Upper lobe of left lung (tissue), 6 donors: Measurements from ENCODE around the gene CATSPERB. TPM values are rescaled to one million over a fixed set of nuclear protein-coding genes. Genes with fewer than 3 reads are reported as not detected.

Experiments used
- ATAC-seq, 2 donors: fragments of 200-7000 bp; cut with Tn5 transposase; one replicate each; pipeline ENCODE4 v1.9.1; 2022; ENCODE audit warnings: mild to moderate bottlenecking in 2 of 2, moderate library complexity in 2 of 2; ENCODE audit not compliant: low FRiP score in 2 of 2
- DNase-seq, 2 donors: peaks; one replicate each; pipeline ENCODE4 v3.0.0-alpha.2; 2019 to 2020
- H3K27ac ChIP-seq, 4 donors: fragments of 200-600 bp; sonication (generic); one replicate each; pipeline ENCODE4 v1.5.1; 2016 to 2019
- H3K27me3 ChIP-seq, 4 donors: fragments of 200-600 bp; sonication (generic); one replicate each; pipeline ENCODE4 v1.5.1; 2017 to 2019
- H3K36me3 ChIP-seq, 4 donors: fragments of 200-600 bp; sonication (generic); one replicate each; pipeline ENCODE4 v1.5.1; 2016 to 2019
- H3K4me1 ChIP-seq, 4 donors: fragments of 200-600 bp; sonication (generic); one replicate each; pipeline ENCODE4 v1.5.1; 2018 to 2019
- H3K4me3 ChIP-seq, 4 donors: fragments of 200-600 bp; sonication (generic); one replicate each; pipeline ENCODE4 v1.5.1; 2017 to 2019; ENCODE audit warnings: mild to moderate bottlenecking in 2 of 4, moderate library complexity in 1 of 4
- H3K9me3 ChIP-seq, 4 donors: fragments of 200-600 bp; sonication (generic); one replicate each; pipeline ENCODE4 v1.5.1; 2018 to 2019
- EP300 ChIP-seq, 4 donors: sonication (generic); formaldehyde crosslinking; IDR thresholded peaks; one replicate each; pipeline ENCODE4 v1.5.1; 2017; ENCODE audit warnings: antibody characterized with exemption in 4 of 4, control low read depth in 2 of 4
- POLR2A ChIP-seq, 4 donors: fragments of 450-650 bp; IDR thresholded peaks; one replicate each; pipeline ENCODE4 v1.5.1; 2016 to 2017; ENCODE audit warnings: antibody characterized with exemption in 4 of 4, mild to moderate bottlenecking in 2 of 4
- POLR2AphosphoS5 ChIP-seq, 2 donors: sonication (generic); formaldehyde crosslinking; IDR thresholded peaks; one replicate each; pipeline ENCODE4 v1.5.1; 2017; ENCODE audit warnings: antibody characterized with exemption in 2 of 2
- WGBS, 2 donors: methylation state at CpG; one replicate each; pipeline ENCODE4 v1.1.5; 2017 to 2018; 5-methylcytosine and 5-hydroxymethylcytosine counted together
- total RNA-seq, 6 donors: library from RNA; depleted of rRNA in 4 of 6; stranded (reverse); fragments of >200 nt in 4 of 6; gene quantifications; one replicate each; pipeline versions ENCODE4 v1.1.0 to v1.2.1, GENCODE V29; 2016 to 2021
- TF ChIP-seq, protein P1 (sequence below), 6 experiments: fragments of 450-650 bp in 4 of 6; fragments of 200-600 bp in 2 of 6; sonication (generic) in 2 of 6; IDR thresholded peaks; one replicate each; pipeline ENCODE4 v1.5.1; 2016 to 2019; ENCODE audit warnings: antibody characterized with exemption in 6 of 6
- donor health status: DM: no; HTN: no; CAD: no; lungs with moderate emphysema.
- donor health status: DM: no; HTN: yes; CAD: no; lungs with severe emphysema.

The CATSPERB gene
- total RNA-seq, 6 donors from 2014 or later: 0.63 to 16.8 (median 3.9) TPM

GRCh38 chr14:91586410-91586809 is 145.5 kb downstream of the CATSPERB start:
- no peak overlapping the region for H3K27ac ChIP-seq
- no peaks in the 10 kb centered on the region for H3K36me3 ChIP-seq
- peaks cover 0 to 4% (median 0%) of the 10 kb centered on the region in 4 donors for H3K9me3 ChIP-seq
- DNase-seq (no peak), ATAC-seq (no peak)
- H3K4me1 ChIP-seq: no peaks in the 10 kb centered on the region
- H3K27me3 ChIP-seq: no peaks in the 10 kb centered on the region
- WGBS, 2 donors: 82 to 86% methylated on average over 1 of the region's 1 CpG
- H3K4me3 ChIP-seq: no peak overlapping the region
- TF ChIP-seq EP300 (IDR thresholded peaks at IDR 0.05) (no peak), POLR2A (IDR thresholded peaks at IDR 0.05) (no peak), POLR2AphosphoS5 (IDR thresholded peaks at IDR 0.05) (no peak)
- TF ChIP-seq, protein P1, sequence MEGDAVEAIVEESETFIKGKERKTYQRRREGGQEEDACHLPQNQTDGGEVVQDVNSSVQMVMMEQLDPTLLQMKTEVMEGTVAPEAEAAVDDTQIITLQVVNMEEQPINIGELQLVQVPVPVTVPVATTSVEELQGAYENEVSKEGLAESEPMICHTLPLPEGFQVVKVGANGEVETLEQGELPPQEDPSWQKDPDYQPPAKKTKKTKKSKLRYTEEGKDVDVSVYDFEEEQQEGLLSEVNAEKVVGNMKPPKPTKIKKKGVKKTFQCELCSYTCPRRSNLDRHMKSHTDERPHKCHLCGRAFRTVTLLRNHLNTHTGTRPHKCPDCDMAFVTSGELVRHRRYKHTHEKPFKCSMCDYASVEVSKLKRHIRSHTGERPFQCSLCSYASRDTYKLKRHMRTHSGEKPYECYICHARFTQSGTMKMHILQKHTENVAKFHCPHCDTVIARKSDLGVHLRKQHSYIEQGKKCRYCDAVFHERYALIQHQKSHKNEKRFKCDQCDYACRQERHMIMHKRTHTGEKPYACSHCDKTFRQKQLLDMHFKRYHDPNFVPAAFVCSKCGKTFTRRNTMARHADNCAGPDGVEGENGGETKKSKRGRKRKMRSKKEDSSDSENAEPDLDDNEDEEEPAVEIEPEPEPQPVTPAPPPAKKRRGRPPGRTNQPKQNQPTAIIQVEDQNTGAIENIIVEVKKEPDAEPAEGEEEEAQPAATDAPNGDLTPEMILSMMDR (IDR thresholded peaks at IDR 0.05): no peak

DNA sequence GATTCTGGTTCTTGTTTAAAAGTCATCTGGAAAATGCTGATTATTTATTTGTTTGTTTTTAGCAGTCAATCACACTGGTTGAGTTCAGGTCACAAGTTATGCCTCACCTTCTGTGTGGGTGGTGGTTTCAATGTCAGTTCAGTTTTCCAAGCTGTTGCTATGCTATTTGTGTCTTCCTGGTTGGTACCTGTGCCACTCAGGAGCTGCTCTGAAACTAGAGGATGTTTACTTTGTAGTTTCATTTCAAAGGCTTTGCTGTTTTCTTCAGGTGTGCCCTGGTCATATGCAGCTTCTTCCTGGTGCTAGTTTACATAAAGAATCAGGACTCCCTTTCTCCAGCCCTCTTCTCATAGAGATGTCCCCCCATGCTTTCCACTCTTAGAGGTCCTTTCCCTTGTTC is 146.0 kb downstream of the CATSPERB start:
- Histone ChIP-seq H3K27ac (no peak overlapping the region), H3K4me3 (no peak overlapping the region), H3K27me3 (no peaks in the 10 kb centered on the region), H3K36me3 (no peaks in the 10 kb centered on the region), H3K4me1 (no peaks in the 10 kb centered on the region), H3K9me3 (peaks cover 0 to 4% (median 0%) of the 10 kb centered on the region in 4 donors)
- no peak for DNase-seq
- ATAC-seq: no peak
- TF ChIP-seq POLR2AphosphoS5 (IDR thresholded peaks at IDR 0.05) (no peak), POLR2A (IDR thresholded peaks at IDR 0.05) (no peak), EP300 (IDR thresholded peaks at IDR 0.05) (no peak)
- TF ChIP-seq, protein P1 (IDR thresholded peaks at IDR 0.05): no peak

DNA sequence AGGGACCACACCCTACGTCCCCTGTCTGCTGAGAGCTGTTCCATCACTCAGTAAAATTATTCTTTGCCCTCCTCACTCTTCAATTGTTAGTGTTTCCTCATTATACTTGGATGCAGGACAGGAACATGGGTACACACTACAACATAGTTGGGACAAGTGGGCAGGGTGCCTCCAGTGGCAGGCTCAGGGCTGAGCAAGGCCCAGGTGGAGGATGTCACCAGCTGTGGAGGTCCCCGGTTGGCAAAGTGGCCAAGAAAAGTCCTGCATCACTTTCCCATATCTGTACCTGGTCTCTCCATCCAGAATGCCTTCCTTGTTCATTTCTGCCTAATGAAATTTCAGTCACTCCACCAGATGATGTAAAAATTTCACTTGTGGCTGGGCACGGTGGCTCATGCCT is 149.1 kb downstream of the CATSPERB start:
- TF ChIP-seq, protein P1 (IDR thresholded peaks at IDR 0.05): no peak
- TF ChIP-seq POLR2A (IDR thresholded peaks at IDR 0.05) (no peak), POLR2AphosphoS5 (IDR thresholded peaks at IDR 0.05) (no peak), EP300 (IDR thresholded peaks at IDR 0.05) (no peak)
- H3K4me3 ChIP-seq: no peak overlapping the region

GRCh38 chr14:91580876-91581577 is 150.9 kb downstream of the CATSPERB start:
- H3K27me3 ChIP-seq: no peaks in the 10 kb centered on the region
- ATAC-seq (no peak), DNase-seq (no peak)
- TF ChIP-seq EP300 (IDR thresholded peaks at IDR 0.05) (no peak), POLR2AphosphoS5 (IDR thresholded peaks at IDR 0.05) (no peak), POLR2A (IDR thresholded peaks at IDR 0.05) (no peak)
- TF ChIP-seq, protein P1 (IDR thresholded peaks at IDR 0.05): no peak
- H3K9me3 ChIP-seq: peaks cover 0 to 8% (median 0%) of the 10 kb centered on the region in 4 donors
- H3K4me3 ChIP-seq: no peak overlapping the region
- WGBS, 2 donors: 62 to 67% methylated on average over 8 of the region's 8 CpGs
- H3K36me3 ChIP-seq: no peaks in the 10 kb centered on the region
- H3K27ac ChIP-seq: no peak overlapping the region
- H3K4me1 ChIP-seq: no peaks in the 10 kb centered on the region

More for the DNA sequence above, 149.1 kb downstream of the CATSPERB start:
- ATAC-seq: no peak
- no peaks in the 10 kb centered on the region for H3K36me3 ChIP-seq
- peaks cover 0 to 4% (median 0%) of the 10 kb centered on the region in 4 donors for H3K9me3 ChIP-seq
- no peak for DNase-seq
- H3K27ac ChIP-seq: no peak overlapping the region
- H3K4me1 ChIP-seq: no peaks in the 10 kb centered on the region
- H3K27me3 ChIP-seq: no peaks in the 10 kb centered on the region
- WGBS, 2 donors: 79 to 89% methylated on average over 3 of the region's 3 CpGs
